GM10847 (cell line): ENCODE results near the gene CDK6.

Experiments
- POLR2A ChIP-seq: IDR thresholded peaks from 2 replicates; pipeline ENCODE4 v1.6.1; 2011; ENCODE audit not compliant: insufficient read length; ENCODE audit errors: extremely low read depth

The CDK6 gene

GRCh38 chr7:92833766-92834506, 2.4 kb downstream of the CDK6 start:
- TF ChIP-seq POLR2A: peak; percentile 57

- TF ChIP-seq POLR2A: no peak
Measured at GRCh38 chr7:92833024-92833765, 3.2 kb downstream of the CDK6 start.

- TF ChIP-seq POLR2A: no peak
Measured at GRCh38 chr7:92832534-92833023, 3.8 kb downstream of the CDK6 start.

- no peak for TF ChIP-seq POLR2A
Measured at GRCh38 chr7:92831716-92832533, 4.4 kb downstream of the CDK6 start.

- no peak for TF ChIP-seq POLR2A
Measured at GRCh38 chr7:92830532-92831110, 5.8 kb downstream of the CDK6 start.

- TF ChIP-seq POLR2A: no peak
Measured at GRCh38 chr7:92830027-92830426, 6.3 kb downstream of the CDK6 start.

GRCh38 chr7:92827464-92828120, 8.8 kb downstream of the CDK6 start:
- no peak for TF ChIP-seq POLR2A

GRCh38 chr7:92826258-92826938, 10.0 kb downstream of the CDK6 start:
- no peak for TF ChIP-seq POLR2A

- no peak for TF ChIP-seq POLR2A
Measured at GRCh38 chr7:92824901-92825480, 11.4 kb downstream of the CDK6 start.

GRCh38 chr7:92824450-92824849, 11.9 kb downstream of the CDK6 start:
- TF ChIP-seq POLR2A: no peak

- TF ChIP-seq POLR2A: no peak
Measured at GRCh38 chr7:92823042-92823441, 13.3 kb downstream of the CDK6 start.

GRCh38 chr7:92820191-92820590, 16.2 kb downstream of the CDK6 start:
- TF ChIP-seq POLR2A: no peak

- TF ChIP-seq POLR2A: no peak
Measured at GRCh38 chr7:92817398-92817797, 19.0 kb downstream of the CDK6 start.

- no peak for TF ChIP-seq POLR2A
Measured at GRCh38 chr7:92815412-92815811, 21.0 kb downstream of the CDK6 start.

GRCh38 chr7:92813390-92814024, 22.9 kb downstream of the CDK6 start:
- TF ChIP-seq POLR2A: no peak
